Skin of body (tissue), 2 donors: ENCODE results near the gene SYT7. TPM values are rescaled to one million over a fixed set of nuclear protein-coding genes. Genes with fewer than 3 reads are reported as not detected.

Experiments used
- DNase-seq: peaks from one replicate; lab custom pipeline; 2025; lab: John Stamatoyannopoulos, UW
- total RNA-seq: library from RNA; depleted of rRNA; stranded (reverse); fragments of >200 nt; gene quantifications from one replicate; pipeline ENCODE4 v1.2.3, GENCODE V29; 2014

Gene SYT7
- total RNA-seq, 1 donor from 2014 or later: 1.7 TPM

DNA sequence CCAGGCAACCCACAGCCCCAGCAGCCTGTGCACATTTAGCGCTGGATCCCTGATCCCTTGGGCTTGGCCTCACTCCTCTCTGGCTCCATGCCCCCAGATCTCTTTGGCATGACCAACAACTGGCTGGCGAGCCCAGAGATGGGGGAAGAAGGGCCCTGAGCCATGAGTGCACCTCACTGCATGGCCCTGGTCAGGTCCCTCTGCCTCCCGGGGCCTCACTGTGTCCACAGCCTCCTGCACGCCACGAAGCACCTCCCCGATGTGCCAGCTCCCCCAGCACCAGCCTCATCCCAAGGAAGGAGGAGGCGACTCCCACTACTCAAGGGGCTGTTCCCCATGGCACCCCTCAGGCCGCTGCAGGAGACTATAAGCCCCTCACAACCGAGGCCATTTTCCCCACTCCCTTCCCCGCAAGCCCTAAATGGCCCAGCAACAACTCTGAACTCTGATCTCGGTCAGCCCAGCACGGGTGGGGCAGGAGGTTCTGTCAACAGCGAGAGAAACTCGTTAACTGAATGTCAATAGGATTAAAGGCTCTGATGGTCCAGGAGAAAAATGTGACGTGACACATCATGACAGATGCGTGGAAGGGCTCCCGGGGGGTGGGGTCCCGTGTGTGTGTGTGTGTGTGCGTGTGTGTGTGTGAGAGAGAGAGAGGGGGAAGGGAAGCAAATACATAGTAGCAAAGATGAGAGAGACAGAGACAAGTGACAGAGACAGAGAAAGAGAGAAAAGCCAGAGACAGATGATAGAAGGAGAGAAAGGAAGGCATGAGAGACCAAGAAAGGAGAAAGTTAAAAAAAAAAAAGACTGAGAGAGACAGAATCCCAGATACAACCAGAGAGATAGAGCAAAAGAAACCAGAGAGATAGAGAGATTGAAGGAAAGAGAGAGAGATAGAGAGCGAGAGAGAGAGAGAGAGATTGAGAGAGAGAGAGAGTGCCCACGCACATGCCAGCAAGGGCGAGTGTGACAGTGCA lies 28.4 kb upstream of the SYT7 start:
- no peak for DNase-seq

GRCh38 chr11:61607920-61608599 lies 27.2 kb upstream of the SYT7 start:
- DNase-seq: no peak

DNA sequence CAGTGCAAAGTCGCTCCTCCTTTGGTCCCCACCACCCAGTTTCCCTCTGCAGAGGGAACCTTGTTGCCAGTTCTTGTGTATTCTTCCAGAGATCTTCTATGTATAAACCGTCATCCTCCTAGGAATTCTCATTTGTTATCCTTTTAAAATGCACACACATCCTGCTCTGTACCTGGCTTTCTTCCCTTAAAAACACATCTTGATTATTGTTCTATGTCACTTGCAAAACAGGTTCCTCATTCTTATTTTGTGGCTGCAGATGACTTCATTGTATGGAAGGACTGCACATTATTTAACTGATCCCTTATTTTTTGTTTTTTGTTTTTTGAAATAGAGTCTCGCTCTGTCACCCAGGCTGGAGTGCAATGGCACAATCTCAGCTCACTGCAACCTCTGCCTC lies 26.6 kb upstream of the SYT7 start:
- no peak for DNase-seq

GRCh38 chr11:61603667-61604066 lies 22.8 kb upstream of the SYT7 start:
- no peak for DNase-seq

DNA sequence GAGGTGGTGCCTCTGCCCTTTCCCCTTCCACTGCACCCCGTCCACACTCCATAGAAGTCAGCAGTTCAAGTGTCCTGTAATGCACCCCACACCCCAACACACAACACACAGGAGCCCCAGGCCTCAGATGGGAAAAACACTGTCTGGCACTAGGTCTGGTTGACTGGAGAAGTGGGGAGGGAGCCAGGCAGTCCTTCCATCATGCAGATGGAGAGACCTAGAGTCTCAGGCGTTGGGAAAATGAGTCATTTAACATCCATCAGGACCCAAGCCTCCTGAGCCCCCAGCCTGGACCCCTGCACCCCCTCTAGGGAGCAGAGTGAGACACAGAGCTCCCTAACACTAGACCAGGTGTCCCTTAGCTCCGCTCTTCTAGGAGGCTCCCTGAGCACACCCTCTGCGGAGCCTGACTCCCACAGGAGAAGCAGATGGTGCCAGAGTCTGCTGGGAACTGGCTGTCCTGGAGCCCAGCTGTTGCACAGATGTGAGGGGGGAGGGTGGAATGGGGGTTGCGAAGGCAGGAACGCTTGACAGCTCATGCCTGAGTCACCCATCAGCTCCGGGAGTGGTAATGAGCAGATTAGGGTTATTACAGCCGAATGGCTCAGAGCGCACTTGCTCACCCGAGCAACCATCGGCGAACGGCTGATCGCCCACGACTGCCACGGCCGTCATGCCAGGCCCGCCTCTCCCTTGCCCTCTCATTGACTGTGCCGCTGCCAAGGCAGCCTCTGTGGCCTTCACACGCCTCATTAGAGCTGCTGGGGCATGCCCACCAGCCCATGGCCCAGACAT lies 22.1 kb upstream of the SYT7 start:
- DNase-seq: peak; percentile 82

DNA sequence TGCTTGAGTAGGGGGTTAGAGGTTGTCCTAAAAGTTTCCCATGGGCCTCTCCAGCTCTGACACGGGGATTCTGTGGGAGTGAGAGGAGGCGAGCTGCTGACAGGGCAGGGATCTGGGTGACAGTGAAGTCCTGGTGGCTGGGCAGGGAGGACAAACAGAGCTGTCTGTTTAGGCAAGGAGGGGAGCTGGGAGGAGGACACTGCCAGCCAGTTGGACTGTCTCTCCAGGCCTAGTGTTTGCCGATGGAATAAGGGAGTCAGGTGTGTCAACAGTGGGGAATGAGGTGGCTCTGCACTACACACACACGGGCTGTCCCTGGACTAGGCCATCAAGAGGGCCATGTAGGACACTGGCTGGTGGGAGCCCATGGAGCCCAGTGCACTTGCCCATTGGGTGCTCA lies 20.6 kb upstream of the SYT7 start:
- DNase-seq: no peak

- no peak for DNase-seq
These were observed 19.3 kb upstream of the SYT7 start for GRCh38 chr11:61599968-61600710.

DNA sequence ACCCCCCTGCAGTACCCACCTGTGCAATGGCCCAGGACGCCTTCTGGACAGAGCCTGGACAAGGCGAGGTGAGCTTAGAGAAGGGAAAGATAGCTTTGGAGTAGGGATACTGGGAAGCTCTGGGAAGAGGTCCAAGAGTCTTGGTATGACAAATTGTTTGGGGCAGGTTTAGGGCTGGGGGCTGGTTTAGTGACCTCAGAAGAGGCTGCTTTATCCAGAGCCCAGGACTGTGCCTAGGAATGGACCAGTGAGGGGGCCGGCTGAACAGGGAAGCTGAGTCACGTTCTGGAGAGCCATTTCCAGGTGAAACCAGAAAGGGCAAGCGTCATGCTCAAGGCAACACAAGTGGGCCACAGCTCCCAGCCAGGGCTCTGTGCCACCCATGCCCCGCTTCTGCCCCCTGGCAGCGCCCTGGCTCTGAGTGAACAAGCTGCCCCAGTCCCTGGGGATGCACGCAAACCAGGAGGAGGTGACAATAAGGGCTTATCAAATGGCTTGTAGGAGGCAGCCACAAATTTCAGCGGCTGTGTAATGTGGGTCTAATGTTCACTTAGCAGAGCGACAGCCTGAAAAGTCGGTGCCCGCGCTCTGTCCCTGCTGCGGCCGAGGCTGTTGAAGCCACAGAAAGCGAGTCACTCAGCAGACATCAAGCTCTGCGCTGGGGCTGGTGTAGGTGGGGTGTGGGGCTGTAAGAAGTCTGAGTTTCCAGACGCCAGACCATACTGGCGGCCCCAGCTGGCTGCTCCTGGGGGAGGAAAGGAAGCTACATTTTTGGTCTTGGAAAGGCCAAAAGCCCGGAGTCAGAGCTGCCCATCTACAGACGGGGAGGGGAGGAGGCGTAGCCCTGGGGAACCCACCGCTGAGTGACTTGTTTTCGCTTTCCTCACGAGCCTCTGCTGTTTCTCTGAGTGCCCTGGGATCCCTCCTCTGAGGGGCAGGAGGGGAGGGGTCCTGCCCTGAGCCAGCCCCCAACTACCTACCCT lies 18.3 kb upstream of the SYT7 start:
- DNase-seq: no peak

- DNase-seq: no peak
These were observed 17.5 kb upstream of the SYT7 start for GRCh38 chr11:61598374-61598773.

GRCh38 chr11:61596990-61597389 lies 16.1 kb upstream of the SYT7 start:
- no peak for DNase-seq

DNA sequence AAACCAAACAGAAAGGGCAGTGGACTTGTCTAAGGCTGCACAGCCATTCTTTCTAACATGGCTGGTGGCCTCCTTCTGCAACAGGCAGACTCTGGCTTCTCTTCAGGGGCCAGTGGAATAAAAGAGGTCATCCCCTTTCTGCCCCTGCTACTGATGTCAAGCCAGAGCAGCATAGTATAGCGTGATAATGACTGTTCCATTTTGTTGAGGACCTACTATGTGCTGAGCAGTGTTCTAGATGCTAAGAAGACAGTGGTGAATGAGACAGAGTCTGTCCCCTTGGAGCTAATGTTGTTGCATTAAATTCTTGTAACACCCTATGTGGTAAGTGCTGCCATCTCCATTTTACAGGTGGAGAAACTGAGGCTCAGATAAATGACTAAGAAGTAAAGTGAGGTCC lies 15.7 kb upstream of the SYT7 start:
- no peak for DNase-seq

- DNase-seq: no peak
These were observed 14.0 kb upstream of the SYT7 start for GRCh38 chr11:61594907-61595257.

- DNase-seq: no peak
These were observed 12.3 kb upstream of the SYT7 start for GRCh38 chr11:61593151-61593550.

DNA sequence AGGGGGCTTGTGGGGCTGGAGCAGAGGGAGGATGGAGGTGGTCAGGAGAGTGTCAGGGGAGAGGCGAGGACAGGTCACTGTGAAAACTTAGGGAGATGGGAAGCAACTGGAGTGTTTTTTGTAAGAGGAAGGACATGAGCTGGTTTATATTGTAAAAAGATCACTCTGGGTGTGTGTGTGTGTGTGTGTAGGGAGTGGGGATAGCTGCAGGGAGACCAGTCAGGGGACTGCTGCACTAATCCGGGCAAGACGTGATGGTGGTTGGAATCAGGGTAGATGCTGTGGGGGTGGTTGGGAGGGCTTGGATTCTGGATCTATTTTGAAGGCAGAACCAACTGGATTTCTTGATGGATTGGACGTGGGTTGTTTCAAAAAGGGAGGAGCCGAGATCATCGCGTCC lies 11.3 kb upstream of the SYT7 start:
- no peak for DNase-seq

DNA sequence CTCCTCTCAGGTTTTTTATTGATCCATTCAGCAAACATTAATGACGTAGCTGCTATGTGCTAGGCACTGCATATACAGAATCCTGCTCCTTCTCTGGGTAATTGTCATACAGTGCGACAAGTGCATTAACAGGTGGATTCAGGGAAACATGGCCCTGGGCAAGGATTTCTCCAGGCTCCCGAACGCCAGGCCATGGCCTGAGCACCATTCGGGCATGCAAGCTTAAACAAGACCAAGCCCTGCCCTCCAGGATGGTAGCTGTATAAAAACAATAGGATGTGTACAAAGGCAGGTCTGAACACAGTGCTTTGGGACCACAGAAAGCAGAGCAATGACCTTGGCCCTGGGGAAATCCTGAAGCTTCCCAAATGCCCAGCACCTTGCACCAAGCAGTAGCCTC lies 9.1 kb upstream of the SYT7 start:
- no peak for DNase-seq

GRCh38 chr11:61588728-61589191 lies 7.9 kb upstream of the SYT7 start:
- peak; percentile 9 for DNase-seq

GRCh38 chr11:61587951-61588727 lies 7.3 kb upstream of the SYT7 start:
- no peak for DNase-seq

GRCh38 chr11:61587541-61587941 lies 6.7 kb upstream of the SYT7 start:
- no peak for DNase-seq

- DNase-seq: no peak
These were observed 6.0 kb upstream of the SYT7 start for GRCh38 chr11:61586792-61587430.
